Epithelial cell of esophagus (primary cell): Measurements from ENCODE around the gene WDR64.

ENCODE experiments used
- DNase-seq: peaks from one replicate; pipeline ENCODE4 v3.0.0; 2010; ENCODE audit warnings: low read depth
- H3K4me3 ChIP-seq: 2 replicates; pipeline ENCODE4 v1.5.1; 2011; ENCODE audit warnings: mild to moderate bottlenecking, low read length, control low read depth
- TF ChIP-seq, protein P1 (sequence below): IDR thresholded peaks from 2 replicates; pipeline ENCODE4 v1.5.1; 2011; ENCODE audit warnings: low read depth, mild to moderate bottlenecking, low read length, control low read depth, inconsistent platforms; ENCODE audit not compliant: insufficient read depth; ENCODE audit errors: missing control alignments

The WDR64 gene

DNA sequence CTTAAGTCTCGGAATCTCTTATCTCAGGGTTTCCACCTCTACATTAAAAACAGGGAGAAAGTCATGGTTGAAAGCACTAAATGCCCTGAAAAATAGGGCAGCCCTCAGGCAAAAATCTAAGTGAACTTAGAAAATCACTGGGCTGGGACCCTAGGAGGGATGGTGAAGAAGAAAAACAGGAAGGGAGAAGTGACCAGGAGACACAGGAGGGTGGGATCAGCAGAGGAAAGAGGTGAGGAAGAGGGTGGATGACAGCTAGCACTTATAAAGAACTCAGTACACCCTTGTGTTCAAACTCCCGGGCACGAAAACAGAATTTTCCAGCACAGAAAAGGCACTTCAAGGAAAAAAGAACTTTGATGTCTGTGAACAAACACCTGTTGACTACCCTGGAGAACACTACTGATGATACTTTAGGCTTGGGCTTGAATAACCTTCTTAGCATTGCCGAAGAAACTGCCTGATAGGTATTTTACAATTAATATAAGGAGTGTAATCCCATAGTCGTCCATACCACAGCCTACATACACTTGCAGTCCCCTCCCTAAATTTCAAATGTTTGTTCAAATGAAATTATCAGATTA, 13.9 kb upstream of the WDR64 start:
- TF ChIP-seq, protein P1, sequence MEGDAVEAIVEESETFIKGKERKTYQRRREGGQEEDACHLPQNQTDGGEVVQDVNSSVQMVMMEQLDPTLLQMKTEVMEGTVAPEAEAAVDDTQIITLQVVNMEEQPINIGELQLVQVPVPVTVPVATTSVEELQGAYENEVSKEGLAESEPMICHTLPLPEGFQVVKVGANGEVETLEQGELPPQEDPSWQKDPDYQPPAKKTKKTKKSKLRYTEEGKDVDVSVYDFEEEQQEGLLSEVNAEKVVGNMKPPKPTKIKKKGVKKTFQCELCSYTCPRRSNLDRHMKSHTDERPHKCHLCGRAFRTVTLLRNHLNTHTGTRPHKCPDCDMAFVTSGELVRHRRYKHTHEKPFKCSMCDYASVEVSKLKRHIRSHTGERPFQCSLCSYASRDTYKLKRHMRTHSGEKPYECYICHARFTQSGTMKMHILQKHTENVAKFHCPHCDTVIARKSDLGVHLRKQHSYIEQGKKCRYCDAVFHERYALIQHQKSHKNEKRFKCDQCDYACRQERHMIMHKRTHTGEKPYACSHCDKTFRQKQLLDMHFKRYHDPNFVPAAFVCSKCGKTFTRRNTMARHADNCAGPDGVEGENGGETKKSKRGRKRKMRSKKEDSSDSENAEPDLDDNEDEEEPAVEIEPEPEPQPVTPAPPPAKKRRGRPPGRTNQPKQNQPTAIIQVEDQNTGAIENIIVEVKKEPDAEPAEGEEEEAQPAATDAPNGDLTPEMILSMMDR, result no peak
- peak overlapping the region; percentile 93 for H3K4me3 ChIP-seq
- no peak for DNase-seq

DNA sequence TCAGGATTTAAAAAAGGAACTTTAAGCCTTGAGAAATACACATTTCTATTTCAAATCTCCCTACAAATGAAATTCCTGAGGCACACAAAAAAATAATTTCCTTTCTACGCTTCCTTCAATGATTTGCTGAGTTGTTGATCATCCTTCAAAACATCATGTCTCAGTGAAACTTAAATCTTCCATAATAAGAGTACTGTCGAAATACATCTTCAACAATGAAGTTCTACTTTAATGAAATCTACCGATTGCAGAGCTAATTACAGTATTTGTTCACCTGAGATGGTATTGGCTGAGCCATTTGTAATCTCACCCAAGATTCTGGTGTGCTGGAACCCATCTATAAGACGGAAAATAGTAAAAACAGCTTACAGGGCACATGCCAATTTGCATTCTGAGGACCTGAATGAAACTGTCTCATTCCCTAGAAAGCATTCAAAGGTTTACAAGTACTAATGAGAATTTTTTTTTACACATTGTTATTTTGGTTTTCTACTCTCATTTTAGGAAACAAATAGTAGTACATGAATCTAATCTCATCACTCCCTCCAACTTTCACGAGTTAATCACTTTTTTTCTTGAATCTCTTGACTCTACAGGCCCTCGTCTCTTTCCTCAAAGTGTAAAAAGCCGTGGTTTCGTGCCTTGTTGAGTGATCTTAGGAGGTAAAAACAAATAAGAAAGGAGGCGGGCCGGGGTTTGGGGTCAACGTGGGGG, 13.0 kb upstream of the WDR64 start:
- peak overlapping the region; percentile 93 for H3K4me3 ChIP-seq

DNA sequence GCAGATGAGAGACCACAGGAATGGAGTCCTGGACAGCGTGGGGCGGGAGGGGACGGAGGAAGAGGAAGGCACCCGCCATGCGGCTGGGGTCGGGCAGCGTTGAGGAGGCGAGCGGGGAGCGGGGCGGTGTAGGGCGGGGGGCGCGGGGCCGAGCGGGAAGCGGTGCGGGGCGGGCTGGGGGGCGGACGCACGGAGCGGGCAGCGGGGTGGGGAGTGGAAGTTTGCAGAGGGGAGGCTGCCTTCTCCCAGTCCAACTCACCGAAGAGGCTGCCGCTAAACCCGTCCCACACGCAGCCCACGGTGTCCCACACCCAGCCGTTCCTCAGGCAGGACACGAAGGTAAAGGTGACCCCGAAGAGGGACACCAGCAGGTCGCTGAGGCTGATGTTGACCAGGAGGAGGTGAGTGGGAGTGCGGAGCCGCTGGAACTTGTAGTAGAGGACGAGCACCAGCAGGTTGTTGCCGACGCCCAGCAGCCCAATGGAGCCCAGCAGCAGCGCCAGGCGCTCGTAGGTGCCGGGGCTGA, 12.4 kb upstream of the WDR64 start:
- peak overlapping the region; percentile 93 for H3K4me3 ChIP-seq
- DNase-seq, result peak; percentile 54
- TF ChIP-seq, protein P1, result no peak

More for the DNA sequence above, 13.0 kb upstream of the WDR64 start:
- peak; percentile 24 for DNase-seq
- TF ChIP-seq, protein P1, result no peak

DNA sequence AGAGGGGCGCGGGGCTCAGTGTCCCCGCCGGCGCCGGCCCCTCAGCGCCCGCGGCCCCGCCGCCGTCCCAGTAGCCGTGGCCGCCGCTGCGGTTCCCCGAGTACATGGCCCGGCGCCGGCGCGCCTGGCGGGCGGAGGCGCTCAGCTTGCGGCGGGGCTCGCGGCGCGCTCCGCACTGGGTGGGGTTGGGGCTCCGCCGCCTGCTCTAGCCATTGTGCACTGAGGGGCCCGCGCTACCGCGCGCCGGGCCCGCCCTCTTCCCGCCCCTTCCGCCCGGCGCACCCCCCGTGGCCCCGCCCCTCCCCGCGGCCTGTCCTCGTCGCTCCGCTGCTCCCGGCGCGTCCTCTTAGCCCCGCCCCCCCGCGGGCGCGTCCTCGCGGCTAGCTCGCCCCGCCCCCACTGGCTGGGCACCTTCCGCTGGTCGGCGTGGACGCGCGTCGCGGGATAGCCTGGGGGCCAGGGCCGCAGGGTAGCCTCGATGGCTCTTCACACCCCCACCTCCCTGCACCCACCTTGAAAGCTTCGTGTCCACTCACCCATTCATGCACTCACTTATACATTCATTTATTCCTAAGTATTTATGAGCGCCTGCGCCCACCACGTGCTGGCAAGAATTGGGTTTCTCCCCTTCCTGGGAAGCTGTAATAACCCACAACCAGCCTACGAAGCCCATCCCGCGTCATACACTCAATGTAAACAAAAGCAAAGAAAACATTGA, 11.8 kb upstream of the WDR64 start, which contains the start of the genes CHML and OPN3:
TSS of gene CHML (minus strand) at position 221 of the 718 bp plus-strand sequence. CDS start 4,603 bp downstream, outside the sequence.
TSS of gene OPN3 (minus strand) at position 221 of the 718 bp plus-strand sequence. CDS start at position 106, 115 bp downstream.
- TF ChIP-seq, protein P1, result no peak
- peak within 1 kb of the TSS; percentile 93 for H3K4me3 ChIP-seq
- peak; percentile 91 for DNase-seq

DNA sequence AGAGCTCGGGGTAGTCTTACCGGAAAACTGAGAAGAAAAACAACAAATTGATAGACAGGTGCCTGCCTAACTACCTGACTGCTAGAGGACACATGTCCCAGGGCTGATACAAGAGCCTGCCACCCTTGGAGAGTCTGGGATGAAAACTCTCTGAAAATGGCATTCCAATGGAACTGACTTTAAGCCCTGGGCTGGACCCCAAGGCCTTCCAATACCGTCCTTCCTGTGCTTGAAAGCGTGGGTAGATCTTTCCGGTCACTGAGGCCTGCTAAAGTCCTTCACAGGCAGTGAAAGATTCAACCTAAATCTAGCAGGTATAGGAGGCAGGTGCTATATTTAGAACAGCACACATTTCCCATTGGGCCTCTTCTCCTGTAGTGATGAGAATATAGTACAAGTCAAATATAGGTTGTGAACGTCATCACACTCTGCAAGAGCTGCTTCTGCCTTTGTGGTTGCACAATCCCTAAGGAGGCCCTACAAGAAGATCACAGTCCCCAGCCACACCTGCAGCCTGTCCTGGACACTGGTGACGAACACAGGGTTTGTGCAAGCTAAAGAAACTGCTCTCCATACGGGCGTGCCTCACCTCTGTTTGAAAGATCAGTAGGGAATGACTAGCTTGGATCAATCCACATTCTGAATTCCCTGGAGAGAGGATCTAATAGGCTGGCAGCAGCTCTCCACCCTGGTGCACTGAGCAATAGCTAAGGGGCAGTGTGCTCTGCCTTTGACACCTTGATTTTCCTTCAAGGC, 11.0 kb upstream of the WDR64 start:
- H3K4me3 ChIP-seq, result peak overlapping the region; percentile 40
- TF ChIP-seq, protein P1, result no peak
- DNase-seq, result peak; percentile 65

DNA sequence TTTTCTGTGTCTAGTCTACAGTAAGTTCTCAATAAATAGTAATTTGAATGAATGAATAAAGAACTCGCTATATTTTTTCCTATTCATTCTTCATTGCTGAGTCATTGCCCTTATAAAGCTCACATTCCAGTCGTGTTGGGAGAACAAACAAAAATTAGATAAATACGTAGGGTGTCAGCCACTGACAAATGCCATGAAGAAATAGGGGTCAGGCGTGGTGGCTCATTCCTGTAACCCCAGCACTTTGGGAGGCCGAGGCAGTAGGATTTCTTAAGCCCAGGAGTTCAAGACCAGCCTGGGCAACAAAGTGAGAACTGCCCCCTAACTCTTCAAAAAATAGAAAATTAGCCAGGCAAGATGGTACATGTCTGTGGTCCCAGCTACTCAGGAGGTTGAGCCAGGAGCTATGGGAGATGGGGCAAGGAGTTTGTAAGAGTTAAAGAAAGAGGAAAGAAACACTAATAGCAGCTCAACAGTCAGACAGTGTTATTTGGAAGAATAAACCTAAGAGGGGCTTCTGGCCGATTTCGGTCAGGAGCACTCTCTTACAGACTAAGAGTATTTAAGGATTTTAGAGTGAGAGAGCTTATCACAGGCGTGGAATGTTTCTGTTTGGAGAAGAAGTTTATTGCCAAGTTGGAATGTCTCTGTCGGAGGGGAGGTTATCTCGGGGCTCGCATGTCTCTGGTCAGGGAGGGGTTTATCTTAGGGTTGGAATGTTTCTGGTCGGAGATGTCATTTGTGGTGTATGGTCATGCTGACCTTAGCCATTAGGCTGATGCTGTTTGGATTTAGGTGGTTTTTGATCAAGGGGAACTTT, 10.1 kb upstream of the WDR64 start:
- TF ChIP-seq, protein P1, result no peak
- no peak overlapping the region for H3K4me3 ChIP-seq
- peak; percentile 70 for DNase-seq
